Measurements from ENCODE around the gene PRKAG2.

Gene PRKAG2

GRCh38 chr7:151626422-151627115, 250.3 kb downstream of the PRKAG2 start:
- peak; percentile 26 to 31 for DNase-seq (ENCODE audit: low read depth in 2 of 2)
- peak; percentile 15 for TF ChIP-seq CTCF (IDR thresholded peaks at IDR 0.05; ENCODE audit: low read depth, low read length)
- H3K4me3 ChIP-seq (replicated peaks in 1 of 2; ENCODE audit: low read depth in 2 of 2, low read length in 2 of 2), result no peak overlapping the region

GRCh38 chr7:151625606-151626005, 251.3 kb downstream of the PRKAG2 start:
- DNase-seq (ENCODE audit: low read depth in 2 of 2), result no peak
- TF ChIP-seq CTCF (IDR thresholded peaks at IDR 0.05; ENCODE audit: low read depth, low read length), result no peak
- no peak overlapping the region for H3K4me3 ChIP-seq (replicated peaks in 1 of 2; ENCODE audit: low read depth in 2 of 2, low read length in 2 of 2)

GRCh38 chr7:151624246-151624928, 252.5 kb downstream of the PRKAG2 start:
- no peak for DNase-seq (ENCODE audit: low read depth in 2 of 2)
- H3K4me3 ChIP-seq (replicated peaks in 1 of 2; ENCODE audit: low read depth in 2 of 2, low read length in 2 of 2), result no peak overlapping the region
- TF ChIP-seq CTCF (IDR thresholded peaks at IDR 0.05; ENCODE audit: low read depth, low read length), result no peak

GRCh38 chr7:151623766-151624165, 253.1 kb downstream of the PRKAG2 start:
- TF ChIP-seq CTCF (IDR thresholded peaks at IDR 0.05; ENCODE audit: low read depth, low read length), result no peak
- H3K4me3 ChIP-seq (replicated peaks in 1 of 2; ENCODE audit: low read depth in 2 of 2, low read length in 2 of 2), result no peak overlapping the region
- DNase-seq (ENCODE audit: low read depth in 2 of 2), result peak; percentile 86 to 92

GRCh38 chr7:151621961-151622360, 255.0 kb downstream of the PRKAG2 start:
- H3K4me3 ChIP-seq (replicated peaks in 1 of 2; ENCODE audit: low read depth in 2 of 2, low read length in 2 of 2), result no peak overlapping the region
- TF ChIP-seq CTCF (IDR thresholded peaks at IDR 0.05; ENCODE audit: low read depth, low read length), result no peak
- DNase-seq (ENCODE audit: low read depth in 2 of 2), result no peak

- no peak for TF ChIP-seq CTCF (IDR thresholded peaks at IDR 0.05; ENCODE audit: low read depth, low read length)
- no peak for DNase-seq (ENCODE audit: low read depth in 2 of 2)
- no peak overlapping the region for H3K4me3 ChIP-seq (replicated peaks in 1 of 2; ENCODE audit: low read depth in 2 of 2, low read length in 2 of 2)
These were observed 260.3 kb downstream of the PRKAG2 start for GRCh38 chr7:151616443-151617213.
